ENCODE data around the gene KIF2C.
A peak's percentile ranks its signal among the peaks of the same experiment; 100 is the strongest.
"Not testable (repeated sequence)": the region's sequence is repeated elsewhere in the genome, so short reads cannot be mapped to it uniquely, and the experiment has no call there.

The KIF2C gene

DNA sequence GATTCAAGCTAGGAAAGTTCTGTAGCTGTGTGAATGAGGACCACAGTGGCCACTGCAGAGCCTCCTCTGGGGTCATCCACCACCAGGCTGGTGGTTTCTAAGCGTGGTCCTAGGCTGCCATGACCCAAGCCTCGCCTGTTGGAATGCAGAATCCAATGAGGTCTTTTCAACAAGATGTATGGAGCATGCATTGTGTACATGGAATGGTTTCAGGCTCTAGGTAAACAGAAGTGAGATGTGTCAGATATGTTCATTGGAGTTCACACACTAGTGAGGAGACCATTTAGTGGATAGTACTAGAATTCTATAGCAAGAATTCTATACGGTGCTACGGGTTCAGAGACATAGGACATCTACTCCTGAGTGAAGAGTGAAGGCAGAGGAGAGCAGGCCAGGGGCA, 19.4 kb upstream of the KIF2C start:
- peak in 1 of 2 experiments; percentile 58 for DNase-seq

DNA sequence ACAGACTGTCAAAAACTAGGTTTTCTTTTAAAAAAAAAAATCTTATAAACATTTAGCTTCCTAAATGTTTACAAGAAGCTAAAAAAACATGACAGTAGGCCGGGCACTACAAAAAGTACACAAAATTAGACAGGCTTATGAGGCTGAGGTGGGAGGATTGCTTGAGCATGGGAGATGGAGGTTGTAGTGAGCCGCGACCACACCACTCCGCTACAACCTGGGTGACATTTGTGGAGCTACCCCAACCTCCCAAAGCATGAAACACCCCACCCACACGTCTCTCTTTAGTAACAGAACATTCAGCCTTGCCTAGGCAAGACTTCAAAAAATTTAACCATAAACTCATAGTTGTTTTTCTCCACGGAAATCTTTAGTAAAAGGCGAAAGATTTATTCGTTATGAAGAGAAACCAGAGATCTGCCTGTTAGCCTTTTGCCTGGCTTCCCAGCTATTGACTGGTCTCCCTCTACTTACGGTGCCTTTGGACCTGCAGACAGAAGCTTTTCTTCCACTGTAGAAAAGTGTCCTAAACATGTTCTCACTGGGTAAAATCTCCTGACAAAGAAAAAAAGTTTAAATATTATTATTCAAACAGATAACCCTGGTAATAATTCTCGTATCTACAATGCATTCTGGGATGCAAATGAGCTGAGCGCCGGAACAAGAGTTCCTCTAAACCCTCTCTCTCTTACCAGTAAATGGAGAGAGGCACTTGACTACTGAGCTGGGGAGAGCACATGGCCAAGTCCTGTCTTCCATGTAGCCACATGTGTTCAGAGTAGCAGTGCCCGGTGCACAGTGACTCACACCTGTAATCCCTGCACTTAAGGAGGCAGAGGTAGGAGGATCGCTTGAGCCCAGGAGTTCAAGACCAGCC, 17.9 kb upstream of the KIF2C start:
- DNase-seq = peak; percentile 99 to 100

DNA sequence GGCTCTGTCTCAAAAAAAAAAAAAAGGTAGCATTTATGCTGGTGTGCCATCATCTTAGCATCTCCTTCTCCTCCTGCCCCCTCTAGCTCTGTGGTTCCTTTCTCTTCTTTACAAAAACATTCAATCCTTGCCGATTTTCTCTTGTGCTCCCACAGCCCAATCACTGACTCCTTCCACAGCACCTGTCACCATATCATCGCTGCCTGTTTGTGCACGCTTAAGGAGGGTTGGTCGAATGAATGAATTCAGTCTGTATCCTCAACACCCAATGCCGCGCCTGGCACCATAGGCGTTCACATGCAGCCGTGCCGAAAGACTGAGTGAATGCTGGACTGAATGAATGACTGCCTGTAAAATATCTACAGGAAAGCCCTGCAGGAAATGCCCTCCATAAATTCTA, 16.6 kb upstream of the KIF2C start:
- DNase-seq = no peak

DNA sequence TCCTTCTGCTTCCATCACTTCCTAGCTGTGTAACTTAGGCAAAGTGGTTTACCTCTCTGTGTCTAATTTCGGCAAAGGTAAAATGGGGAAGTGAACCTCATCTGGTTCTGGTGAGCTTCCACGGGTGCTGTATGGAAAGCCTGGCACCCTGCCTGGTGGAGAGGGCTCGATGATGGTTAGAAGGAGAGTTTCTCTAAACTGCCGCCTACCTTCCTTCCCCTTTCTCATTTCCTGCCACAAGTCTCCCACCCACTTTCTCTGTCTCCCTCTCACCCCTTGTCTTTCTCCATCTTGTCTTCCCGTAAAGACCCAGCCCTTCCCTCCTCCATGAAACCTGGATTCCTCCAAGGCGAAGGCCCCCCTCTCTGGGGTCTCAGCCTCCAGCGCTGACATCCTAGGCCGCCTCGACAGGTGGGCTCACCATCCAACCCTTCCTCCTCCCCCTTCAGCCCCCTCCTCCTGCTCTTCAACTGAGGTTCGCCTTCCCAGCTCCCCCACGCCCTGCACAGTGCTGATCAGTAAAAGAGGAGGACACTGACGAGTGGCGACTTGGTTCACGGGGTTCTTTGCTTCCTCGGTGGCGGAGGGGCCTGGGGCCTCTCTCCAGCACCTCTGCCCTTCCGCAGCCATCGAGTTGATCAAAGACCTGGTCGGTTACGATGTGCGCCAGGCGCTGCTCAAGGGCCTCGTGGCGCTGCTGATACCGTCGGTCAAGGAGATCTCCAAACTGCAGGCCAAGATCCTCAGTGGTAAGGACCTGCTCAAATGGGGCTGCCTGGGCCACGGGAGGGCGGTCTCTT, 15.9 kb upstream of the KIF2C start:
- DNase-seq = no peak

DNA sequence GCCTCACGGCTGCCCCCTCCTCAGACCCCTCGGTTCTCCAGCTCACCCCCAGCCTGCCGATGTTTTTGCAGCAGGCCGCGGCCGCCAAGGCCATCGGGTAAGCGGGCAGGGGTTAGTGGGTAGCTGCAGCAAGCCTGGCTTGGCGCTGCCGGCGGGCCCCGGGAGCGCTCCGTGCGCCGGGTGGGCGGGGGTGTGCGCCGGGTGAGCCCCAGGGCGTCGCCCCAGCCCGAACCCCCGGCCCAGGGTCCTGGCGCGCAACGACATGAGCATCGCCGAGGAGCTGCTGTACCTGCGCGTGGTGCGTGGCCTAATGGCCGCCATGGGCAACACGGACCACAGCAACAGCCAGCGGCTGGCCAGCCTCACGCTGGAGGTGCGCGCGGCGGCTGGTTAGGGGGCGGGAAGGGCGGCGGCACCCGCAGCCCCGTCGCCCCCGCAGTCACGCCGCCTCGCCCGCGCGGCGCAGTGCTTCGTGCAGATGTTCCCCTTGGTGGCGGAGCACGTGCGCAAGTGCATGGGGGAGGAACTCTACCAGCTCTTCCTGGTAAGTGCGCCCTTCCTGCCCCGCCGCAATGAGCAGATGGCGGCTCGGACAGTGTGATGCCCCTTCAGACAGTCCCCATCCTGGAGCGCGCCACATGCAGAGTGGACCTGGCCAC, 15.2 kb upstream of the KIF2C start:
- DNase-seq = no peak

DNA sequence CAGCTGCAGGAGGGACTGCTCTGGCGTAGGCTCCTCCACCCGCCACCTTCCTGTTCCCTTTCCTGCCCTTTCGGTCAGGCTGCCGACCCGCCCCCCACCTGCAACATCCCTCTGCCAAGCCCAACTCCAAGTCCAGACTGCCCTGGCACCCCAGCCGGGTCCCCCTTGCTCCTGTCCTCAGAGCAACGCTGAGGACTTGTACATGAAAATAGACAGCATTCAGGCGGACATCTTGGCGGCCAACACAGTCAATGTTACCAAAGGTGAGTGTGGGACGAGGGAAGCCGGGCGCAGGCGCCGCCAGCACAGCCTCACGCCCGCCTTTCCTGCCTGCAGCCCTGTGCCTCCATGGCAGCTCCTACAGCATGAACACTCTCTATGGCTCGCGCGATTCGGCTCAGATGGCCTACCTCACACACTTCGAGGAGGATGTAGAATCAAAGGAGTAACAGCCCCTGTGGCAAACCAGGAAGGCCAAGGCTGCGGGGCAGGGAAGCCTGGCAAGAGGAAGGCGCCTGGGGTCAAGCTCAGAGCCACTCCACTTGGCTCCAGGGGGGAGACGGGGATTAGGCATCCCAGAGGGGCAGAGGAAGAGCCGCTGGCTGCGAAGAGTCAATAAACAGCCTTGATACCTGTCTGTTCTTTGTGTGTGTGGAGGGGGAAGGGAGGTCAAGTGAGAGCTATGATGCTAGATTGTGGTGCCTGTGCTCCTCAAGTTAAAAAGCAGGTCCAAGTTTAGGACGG, 14.5 kb upstream of the KIF2C start:
- no peak for DNase-seq

DNA sequence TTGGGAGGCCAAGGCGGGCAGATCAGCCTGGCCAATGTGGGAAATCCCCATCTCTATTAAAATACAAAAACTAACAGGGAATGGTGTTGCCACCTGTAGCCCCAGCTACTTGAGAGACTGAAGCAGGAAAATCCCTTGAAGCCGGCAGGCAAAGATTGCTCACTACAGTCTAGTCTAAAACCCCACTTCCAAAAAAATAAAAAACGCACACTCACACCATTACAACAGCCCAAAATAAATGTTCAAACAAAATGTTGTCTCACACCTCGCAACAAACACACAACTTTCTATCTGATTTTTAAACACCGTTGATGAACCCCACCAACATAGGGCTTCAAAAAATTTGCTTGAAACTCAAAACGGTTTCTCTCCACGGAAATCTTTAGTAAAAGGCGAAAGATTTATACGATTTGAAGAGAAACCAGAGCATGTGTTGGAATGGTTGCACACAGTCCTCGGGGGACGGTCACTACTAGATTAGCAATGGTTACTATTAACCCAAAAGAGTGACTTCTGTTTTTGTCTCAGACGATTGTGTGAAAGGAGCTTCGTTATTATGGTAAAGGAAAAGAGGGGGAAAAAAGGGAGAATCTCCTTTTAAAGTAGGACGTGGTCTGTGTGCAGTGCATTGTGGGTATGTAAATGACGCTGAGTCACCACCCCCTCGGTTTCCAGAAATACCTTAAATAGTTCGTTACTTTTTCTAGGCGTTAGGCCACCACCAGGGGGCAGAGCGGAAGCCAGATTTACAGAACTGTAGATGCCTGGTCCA, 8.7 kb upstream of the KIF2C start, which contains the start of gene RNU5D-1:
Gene RNU5D-1 (minus strand): TSS at position 430 of the 772 bp plus-strand sequence.
- peak; percentile 99 to 100 for DNase-seq

DNA sequence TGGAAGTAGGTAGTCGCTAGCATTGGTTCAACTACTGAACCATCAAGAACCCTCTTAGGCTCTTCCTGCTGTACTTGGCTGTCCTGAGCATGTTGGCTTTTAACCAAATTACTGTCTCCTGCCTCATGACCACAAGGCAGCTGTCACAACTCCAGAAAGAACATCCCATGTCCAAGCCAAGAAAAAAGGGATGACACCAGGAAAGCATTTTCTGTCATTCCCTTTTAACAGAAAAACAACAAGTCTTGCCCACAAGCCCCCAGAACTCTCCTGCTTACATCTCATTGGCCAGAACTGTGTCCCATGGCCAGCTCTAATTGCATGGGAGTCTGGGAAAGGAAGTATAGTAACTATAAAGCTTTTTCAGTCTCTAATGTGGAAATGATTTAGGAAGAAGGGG, 6.3 kb upstream of the KIF2C start:
- DNase-seq = peak in 1 of 2 experiments; percentile 20

DNA sequence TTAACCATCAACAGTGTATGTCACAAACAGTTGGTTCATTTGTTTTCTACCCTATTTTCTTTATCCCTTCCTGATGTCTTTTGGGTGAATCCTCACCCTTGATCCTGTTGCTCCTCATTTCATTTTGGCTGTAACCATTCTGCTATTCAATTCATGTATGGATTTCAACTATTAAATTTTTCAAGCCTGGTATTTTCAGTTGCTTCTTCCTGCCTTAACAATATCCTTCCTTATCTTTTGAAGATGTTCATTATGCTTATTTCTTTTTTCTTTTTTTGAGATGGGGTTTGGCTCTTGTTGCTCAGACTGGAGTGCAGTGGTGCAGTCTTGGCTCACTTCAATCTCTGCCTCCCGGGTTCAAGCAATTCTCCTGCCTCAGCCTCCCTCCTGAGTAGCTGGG, 5.9 kb upstream of the KIF2C start:
- no peak for DNase-seq

DNA sequence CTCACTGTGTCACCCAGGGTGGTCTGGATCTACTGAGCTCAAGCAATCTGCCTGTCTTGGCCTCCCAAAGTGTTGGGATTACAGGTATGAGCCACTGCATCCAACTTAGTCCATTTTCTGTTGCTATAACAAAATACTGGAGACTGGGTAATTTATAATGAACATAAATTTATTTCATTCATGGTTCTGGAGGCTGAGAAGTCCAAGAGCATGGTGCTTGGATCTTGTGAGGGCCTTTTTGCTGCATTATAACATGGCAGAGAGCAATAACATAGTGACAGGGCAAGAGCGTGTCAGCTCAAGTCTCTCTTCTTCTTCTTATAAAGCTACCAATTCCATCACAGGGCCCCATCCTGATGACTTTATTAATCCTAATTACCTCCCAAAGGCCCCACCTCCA, 3.6 kb upstream of the KIF2C start:
- no peak for DNase-seq

DNA sequence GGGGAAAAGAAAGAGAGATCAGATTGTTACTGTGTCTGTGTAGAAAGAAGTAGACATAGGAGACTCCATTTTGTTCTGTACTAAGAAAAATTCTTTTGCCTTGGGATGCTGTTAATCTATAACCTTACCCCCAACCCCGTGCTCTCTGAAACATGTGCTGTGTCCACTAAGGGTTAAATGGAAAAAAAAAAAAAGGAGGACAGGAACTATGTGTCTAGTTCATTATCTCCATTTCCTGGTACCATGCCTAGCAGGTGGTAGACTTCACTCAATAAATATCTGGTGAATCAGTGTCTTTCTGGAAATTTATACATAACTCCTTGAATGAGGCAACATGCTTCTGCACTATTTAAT, 707 bp upstream of the KIF2C start:
- not testable (repeated sequence) for DNase-seq

DNA sequence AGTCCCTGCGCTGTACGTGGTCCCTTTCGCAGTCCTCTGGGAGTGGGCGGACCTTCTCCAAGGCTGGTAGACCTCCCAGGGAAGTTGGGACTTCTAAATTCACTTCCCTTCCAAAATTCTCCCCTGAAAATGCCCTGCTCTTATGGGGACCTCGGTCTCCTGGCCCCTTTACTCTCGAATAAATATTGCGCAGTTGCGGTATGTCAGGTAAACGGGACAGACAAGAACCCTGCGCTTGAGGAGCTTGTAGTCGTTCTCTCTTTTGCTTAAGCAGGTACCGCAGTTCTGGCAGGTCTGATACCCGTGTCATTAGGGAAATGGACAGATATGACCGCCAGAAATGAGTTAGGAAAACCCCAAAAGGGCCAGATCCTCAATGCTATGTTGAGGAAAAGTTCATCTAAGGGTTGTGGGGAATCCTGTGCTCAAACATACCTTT, 561 bp downstream of the KIF2C start:
- peak in 1 of 2 experiments; percentile 67 for DNase-seq

DNA sequence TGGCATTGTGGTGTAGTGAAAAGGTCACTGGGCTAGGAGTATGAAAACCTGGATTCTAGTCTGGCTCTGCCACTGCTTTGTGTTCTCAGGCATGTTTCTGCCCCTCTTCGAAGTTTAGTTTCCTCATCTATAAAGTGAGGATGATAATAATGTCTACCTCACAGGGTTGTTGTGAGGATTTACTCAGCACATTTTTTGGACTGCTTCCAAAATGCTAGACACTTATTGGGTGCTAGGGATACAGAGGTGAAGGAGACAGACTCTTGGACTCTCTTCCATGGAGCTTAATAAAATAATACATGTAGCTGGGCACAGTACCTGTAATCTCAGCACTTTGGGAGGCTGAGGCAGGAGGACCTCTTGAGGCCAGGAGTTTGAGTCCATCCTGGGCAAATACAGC, 3.6 kb downstream of the KIF2C start:
- DNase-seq = no peak

DNA sequence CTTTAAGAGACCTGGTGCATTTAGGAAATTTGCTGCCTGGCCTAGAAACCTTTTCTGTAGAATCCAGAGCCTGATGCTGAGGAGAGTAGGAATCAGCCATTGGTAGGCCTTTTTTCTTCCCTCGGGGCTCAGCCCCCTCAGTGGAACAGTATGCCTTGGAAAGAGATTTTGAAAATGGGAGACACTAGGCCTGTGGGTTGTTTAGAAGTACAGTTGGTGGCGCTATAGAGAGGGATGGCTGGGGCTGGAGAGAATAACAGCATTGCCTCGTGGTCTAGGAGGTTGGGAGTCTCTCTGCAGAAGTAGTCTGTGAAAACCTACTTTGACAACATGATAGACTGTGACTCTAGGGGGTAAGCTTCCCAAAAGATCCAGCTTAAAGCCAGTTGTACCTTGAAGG, 8.2 kb downstream of the KIF2C start:
- no peak for DNase-seq

DNA sequence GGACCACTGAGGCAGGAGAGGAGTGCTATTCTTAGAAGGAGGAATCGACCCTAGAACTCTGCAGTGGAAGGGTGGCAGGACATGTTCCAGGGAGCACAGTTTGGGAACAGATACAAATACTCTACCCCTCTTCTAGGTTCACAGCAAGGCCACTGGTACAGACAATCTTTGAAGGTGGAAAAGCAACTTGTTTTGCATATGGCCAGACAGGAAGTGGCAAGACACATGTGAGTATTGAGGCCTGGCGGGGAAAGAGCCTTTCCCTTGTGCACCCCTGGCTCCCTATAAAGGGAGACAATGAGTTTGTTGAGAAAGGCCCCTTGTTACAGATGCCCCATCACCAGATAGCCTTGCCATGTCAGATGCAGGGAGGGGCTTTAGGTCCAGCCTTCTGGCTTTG, 17.8 kb downstream of the KIF2C start:
- DNase-seq = no peak

DNA sequence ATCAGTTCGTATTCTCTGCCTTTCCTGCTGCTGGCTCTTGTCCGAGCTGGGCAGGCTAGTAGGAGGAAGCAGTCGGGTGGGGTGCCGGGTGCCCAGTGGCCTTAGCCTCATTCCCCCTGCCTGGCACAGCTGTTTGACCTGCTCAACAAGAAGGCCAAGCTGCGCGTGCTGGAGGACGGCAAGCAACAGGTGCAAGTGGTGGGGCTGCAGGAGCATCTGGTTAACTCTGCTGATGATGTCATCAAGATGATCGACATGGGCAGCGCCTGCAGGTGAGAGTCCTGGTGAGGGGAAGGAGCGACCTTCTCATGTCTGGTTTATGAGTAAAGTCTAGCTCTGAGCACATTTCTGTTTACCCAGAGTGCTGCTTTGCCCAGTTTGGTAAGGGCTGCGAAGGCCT, 19.4 kb downstream of the KIF2C start:
- no peak for DNase-seq

DNA sequence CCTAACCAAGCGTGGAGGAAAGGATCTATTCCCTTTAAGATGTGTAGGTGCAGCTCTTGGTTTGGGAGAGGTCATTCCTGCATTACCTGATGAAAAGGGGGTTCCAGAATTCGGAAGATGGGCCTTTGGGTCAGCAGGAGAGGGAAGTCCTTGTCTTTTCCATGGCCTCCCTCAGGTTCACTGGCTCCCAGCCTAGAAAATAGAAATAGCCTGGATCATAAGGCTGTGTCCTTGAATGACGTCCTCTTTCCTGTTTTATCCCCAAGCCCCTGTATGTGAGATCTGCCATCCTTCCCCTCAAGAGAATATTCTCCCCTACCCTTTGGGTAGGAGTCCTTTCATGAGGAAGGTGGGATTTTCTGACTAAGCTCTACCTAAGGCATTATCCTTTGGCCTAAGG, 21.2 kb downstream of the KIF2C start:
- DNase-seq = no peak

DNA sequence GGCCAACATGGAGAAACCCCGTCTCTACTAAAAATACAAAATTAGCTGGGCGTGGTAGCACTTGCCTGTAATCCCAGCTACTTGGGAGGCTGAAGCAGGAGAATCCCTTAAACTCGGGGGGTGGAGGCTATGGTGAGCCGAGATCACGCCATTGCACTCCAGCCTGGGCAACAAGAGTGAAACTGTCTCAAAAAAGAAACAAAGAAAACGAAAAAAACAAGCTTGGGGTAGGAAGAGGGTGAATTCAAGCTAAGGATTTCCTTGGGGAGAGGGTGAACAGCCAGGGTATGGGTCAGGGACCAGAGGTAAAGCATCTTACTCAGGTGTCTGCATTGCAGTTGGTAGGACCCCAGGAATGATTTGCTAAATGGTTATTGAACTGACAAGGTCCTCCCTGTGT, 26.8 kb downstream of the KIF2C start:
- DNase-seq = not testable (repeated sequence)

DNA sequence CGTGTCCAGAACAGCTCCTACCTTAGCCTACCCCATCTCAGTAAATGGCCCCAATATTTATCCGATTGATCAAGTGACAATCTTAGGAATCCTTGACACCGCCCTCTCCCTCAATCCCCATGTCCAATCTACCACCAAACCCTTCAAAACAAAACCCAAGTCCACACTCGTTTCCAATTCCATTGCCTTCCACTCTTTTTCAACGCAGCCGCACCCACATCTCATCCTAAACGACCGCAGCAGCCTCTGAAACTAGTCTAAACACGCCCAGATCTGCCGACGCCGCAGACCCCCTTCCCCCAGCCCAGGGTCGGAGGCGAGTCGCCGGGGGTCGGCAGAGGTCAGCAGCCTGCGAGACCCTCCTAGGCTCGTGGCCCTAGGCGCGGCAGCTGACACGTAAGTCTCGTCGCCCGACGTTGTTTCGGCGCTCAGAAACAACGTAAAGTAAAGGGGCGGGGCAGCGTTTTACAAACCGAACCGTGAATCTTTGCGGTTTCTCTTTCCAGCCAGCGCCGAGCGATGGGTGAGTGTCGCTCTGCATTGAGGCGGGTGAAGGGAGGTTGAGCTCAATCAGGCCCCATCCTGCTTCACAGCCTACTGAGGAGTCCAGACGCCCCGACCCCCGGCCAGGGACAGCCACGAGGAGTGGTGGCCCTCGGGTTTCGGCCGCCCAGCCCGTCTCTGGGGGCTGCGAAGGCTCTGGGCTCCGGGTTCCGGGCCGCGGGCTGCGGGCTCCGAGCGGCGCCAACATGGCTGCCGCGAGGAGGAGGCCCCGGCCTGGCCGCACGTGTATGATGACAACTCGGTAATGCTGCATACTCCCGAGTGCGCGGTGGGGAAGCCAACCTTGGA, 35.7 kb downstream of the KIF2C start, which contains the start of gene RPS8:
Gene RPS8 (plus strand): TSS at position 463 of the 852 bp plus-strand sequence. CDS start 57 bp downstream, at position 520.
- peak; percentile 97 to 99 for DNase-seq

DNA sequence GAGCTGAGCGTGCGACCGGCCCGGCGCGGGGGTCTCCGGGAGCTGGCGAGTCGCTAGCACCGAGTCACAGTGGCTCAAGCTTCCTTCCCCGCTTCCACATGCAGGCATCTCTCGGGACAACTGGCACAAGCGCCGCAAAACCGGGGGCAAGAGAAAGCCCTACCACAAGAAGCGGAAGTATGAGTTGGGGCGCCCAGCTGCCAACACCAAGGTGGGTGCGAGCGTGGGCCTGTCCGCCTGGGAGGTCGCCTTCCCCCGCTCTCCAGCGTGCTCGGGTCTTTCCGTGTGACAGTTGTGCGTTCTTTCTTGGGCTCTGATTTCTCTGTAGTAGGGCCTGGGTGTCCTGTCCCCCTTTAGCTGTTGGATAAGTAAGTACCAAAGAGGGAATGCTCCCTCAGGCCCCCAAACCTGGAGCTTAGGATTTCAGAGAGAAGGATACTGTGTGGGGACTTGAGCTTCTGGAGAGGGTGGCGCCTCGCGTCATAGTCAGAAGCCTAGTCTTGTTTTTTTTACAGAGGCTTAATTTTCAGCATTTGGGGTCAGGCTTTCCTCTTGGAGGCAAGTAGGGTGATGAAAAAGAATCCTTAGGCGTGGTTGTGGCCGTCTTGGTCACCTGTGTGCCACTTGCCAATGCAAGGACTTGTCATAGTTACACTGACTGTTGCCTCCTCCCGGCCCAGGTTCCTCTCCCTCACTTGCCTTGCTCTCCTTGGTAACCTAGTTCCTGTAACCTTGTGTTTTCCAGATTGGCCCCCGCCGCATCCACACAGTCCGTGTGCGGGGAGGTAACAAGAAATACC, 36.5 kb downstream of the KIF2C start:
- DNase-seq = peak in 1 of 2 experiments; percentile 31

Measured in NCI-H526 (cell line).